Astrocyte (in vitro differentiated cells and primary cell): ENCODE results near the gene DGAT2. TPM values are rescaled to one million over a fixed set of nuclear protein-coding genes. Genes with fewer than 3 reads are reported as not detected.

Source experiments
- DNase-seq: peaks from one replicate; pipeline ENCODE4 v3.0.0-alpha.2; 2010; ENCODE audit warnings: low read depth
- FAIRE-seq: peaks from 2 replicates; lab custom pipeline; 2011; peaks lifted over from hg19 to GRCh38; lab: Jason Lieb, UNC
- H2AFZ ChIP-seq: 2 replicates; pipeline ENCODE4 v1.6.0; 2012; ENCODE audit warnings: low read depth, low read length, inconsistent platforms
- H3K27ac ChIP-seq: 2 replicates; pipeline ENCODE4 v1.5.1; 2011; ENCODE audit warnings: low read depth, low read length, inconsistent platforms
- H3K27me3 ChIP-seq: 2 replicates; pipeline ENCODE4 v1.6.0; 2011; ENCODE audit warnings: low read length, inconsistent platforms; ENCODE audit not compliant: insufficient read depth
- H3K36me3 ChIP-seq: 2 replicates; pipeline ENCODE4 v1.5.1; 2011; ENCODE audit warnings: low read length, inconsistent platforms; ENCODE audit not compliant: insufficient read depth
- H3K4me1 ChIP-seq: 2 replicates; pipeline ENCODE4 v1.5.1; 2011; ENCODE audit warnings: low read length, inconsistent platforms; ENCODE audit not compliant: insufficient read depth
- H3K4me2 ChIP-seq: 2 replicates; pipeline ENCODE4 v1.6.0; 2012; ENCODE audit warnings: low read length, inconsistent platforms
- H3K4me3 ChIP-seq: 2 replicates; pipeline ENCODE4 v1.5.1; 2011; ENCODE audit warnings: low read depth, mild to moderate bottlenecking, low read length, inconsistent platforms; ENCODE audit not compliant: insufficient read depth
- H3K79me2 ChIP-seq: 2 replicates; pipeline ENCODE4 v1.6.0; 2012; ENCODE audit warnings: mild to moderate bottlenecking, low read length, inconsistent platforms; ENCODE audit not compliant: insufficient read depth
- H3K9ac ChIP-seq: 2 replicates; pipeline ENCODE4 v1.6.0; 2012; ENCODE audit warnings: mild to moderate bottlenecking, low read length, inconsistent platforms
- H3K9me3 ChIP-seq: 2 replicates; pipeline ENCODE4 v1.5.1; 2012; ENCODE audit warnings: low read depth, mild to moderate bottlenecking, low read length, inconsistent platforms; ENCODE audit not compliant: insufficient read depth
- H4K20me1 ChIP-seq: 2 replicates; pipeline ENCODE4 v1.6.0; 2012; ENCODE audit warnings: low read length, inconsistent platforms; ENCODE audit not compliant: insufficient read depth
- H3K27ac Mint-ChIP-seq: one replicate; pipeline ENCODE4 v1.8.0; 2021; ENCODE audit warnings: mild to moderate bottlenecking, mixed read lengths; ENCODE audit not compliant: unreplicated experiment
- H3K27me3 Mint-ChIP-seq: one replicate; pipeline ENCODE4 v1.8.0; 2021; ENCODE audit warnings: low read depth, mixed read lengths; ENCODE audit not compliant: unreplicated experiment
- H3K36me3 Mint-ChIP-seq: one replicate; pipeline ENCODE4 v1.8.0; 2021; ENCODE audit warnings: low read depth, mixed read lengths; ENCODE audit not compliant: unreplicated experiment
- H3K4me1 Mint-ChIP-seq: one replicate; pipeline ENCODE4 v1.8.0; 2021; ENCODE audit warnings: low read depth, mixed read lengths; ENCODE audit not compliant: unreplicated experiment
- H3K4me3 Mint-ChIP-seq: one replicate; pipeline ENCODE4 v1.8.0; 2021; ENCODE audit warnings: mild to moderate bottlenecking, moderate library complexity, mixed read lengths; ENCODE audit not compliant: unreplicated experiment
- H3K9me3 Mint-ChIP-seq: one replicate; pipeline ENCODE4 v1.8.0; 2021; ENCODE audit warnings: mild to moderate bottlenecking, mixed read lengths; ENCODE audit not compliant: unreplicated experiment
- EZH2 ChIP-seq: IDR thresholded peaks from 2 replicates; pipeline ENCODE4 v1.6.1; 2012; ENCODE audit warnings: mild to moderate bottlenecking, low read length, inconsistent platforms; ENCODE audit not compliant: insufficient read depth
- total RNA-seq: library from RNA; stranded (reverse); gene quantifications from 2 replicates; pipeline ENCODE4 v1.2.1, GENCODE V29; 2021
- TF ChIP-seq, protein P1 (sequence below): IDR thresholded peaks from 2 replicates; pipeline ENCODE4 v1.5.1; 2011; ENCODE audit warnings: low read depth, mild to moderate bottlenecking, inconsistent platforms, low read length, moderate library complexity; ENCODE audit not compliant: insufficient read depth

DGAT2 gene
- total RNA-seq, 1 donor from 2014 or later: 0.73 TPM

GRCh38 chr11:75777461-75778110, 9.0 kb downstream of the DGAT2 start:
- no peaks in the 10 kb centered on the region for H3K79me2 ChIP-seq
- no peaks in the 10 kb centered on the region for H3K36me3 ChIP-seq
- no peaks in the 10 kb centered on the region for H4K20me1 ChIP-seq
- H3K9ac ChIP-seq: no peak overlapping the region
- Mint-ChIP-seq H3K27ac (no peak overlapping the region), H3K4me3 (no peak overlapping the region), H3K9me3 (peaks cover 2% of the 10 kb centered on the region), H3K27me3 (peaks cover 50% of the 10 kb centered on the region), H3K36me3 (no peaks in the 10 kb centered on the region), H3K4me1 (no peaks in the 10 kb centered on the region)
- H3K4me2 ChIP-seq: peak overlapping the region; percentile 2
- no peaks in the 10 kb centered on the region for H3K9me3 ChIP-seq
- H3K4me3 ChIP-seq: no peak overlapping the region
- TF ChIP-seq, protein P1, sequence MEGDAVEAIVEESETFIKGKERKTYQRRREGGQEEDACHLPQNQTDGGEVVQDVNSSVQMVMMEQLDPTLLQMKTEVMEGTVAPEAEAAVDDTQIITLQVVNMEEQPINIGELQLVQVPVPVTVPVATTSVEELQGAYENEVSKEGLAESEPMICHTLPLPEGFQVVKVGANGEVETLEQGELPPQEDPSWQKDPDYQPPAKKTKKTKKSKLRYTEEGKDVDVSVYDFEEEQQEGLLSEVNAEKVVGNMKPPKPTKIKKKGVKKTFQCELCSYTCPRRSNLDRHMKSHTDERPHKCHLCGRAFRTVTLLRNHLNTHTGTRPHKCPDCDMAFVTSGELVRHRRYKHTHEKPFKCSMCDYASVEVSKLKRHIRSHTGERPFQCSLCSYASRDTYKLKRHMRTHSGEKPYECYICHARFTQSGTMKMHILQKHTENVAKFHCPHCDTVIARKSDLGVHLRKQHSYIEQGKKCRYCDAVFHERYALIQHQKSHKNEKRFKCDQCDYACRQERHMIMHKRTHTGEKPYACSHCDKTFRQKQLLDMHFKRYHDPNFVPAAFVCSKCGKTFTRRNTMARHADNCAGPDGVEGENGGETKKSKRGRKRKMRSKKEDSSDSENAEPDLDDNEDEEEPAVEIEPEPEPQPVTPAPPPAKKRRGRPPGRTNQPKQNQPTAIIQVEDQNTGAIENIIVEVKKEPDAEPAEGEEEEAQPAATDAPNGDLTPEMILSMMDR: no peak
- no peak for TF ChIP-seq EZH2
- no peak overlapping the region for H2AFZ ChIP-seq
- no peak overlapping the region for H3K27ac ChIP-seq
- H3K27me3 ChIP-seq: no peaks in the 10 kb centered on the region
- DNase-seq: no peak
- no peak for FAIRE-seq
- peaks cover 7% of the 10 kb centered on the region for H3K4me1 ChIP-seq

GRCh38 chr11:75778962-75779361, 10.4 kb downstream of the DGAT2 start:
- Histone ChIP-seq H3K9me3 (no peaks in the 10 kb centered on the region), H3K79me2 (no peaks in the 10 kb centered on the region), H3K27me3 (no peaks in the 10 kb centered on the region), H3K4me1 (peaks cover 7% of the 10 kb centered on the region), H2AFZ (no peak overlapping the region), H3K4me2 (no peak overlapping the region), H3K27ac (no peak overlapping the region), H3K9ac (no peak overlapping the region), H4K20me1 (no peaks in the 10 kb centered on the region), H3K36me3 (no peaks in the 10 kb centered on the region), H3K4me3 (no peak overlapping the region)
- no peak overlapping the region for H3K27ac Mint-ChIP-seq
- peaks cover 2% of the 10 kb centered on the region for H3K9me3 Mint-ChIP-seq
- peaks cover 44% of the 10 kb centered on the region for H3K27me3 Mint-ChIP-seq
- H3K4me3 Mint-ChIP-seq: no peak overlapping the region
- no peaks in the 10 kb centered on the region for H3K4me1 Mint-ChIP-seq
- no peak for FAIRE-seq
- no peak for DNase-seq
- TF ChIP-seq EZH2: no peak
- no peaks in the 10 kb centered on the region for H3K36me3 Mint-ChIP-seq

GRCh38 chr11:75779960-75780359, 11.4 kb downstream of the DGAT2 start:
- no peaks in the 10 kb centered on the region for H3K27me3 ChIP-seq
- H3K36me3 ChIP-seq: no peaks in the 10 kb centered on the region
- no peak overlapping the region for H3K9ac ChIP-seq
- peaks cover 40% of the 10 kb centered on the region for H3K27me3 Mint-ChIP-seq
- TF ChIP-seq, protein P1: no peak
- no peak for TF ChIP-seq EZH2
- H3K9me3 Mint-ChIP-seq: peaks cover 2% of the 10 kb centered on the region
- H3K9me3 ChIP-seq: no peaks in the 10 kb centered on the region
- H3K4me2 ChIP-seq: no peak overlapping the region
- no peaks in the 10 kb centered on the region for H3K36me3 Mint-ChIP-seq
- no peaks in the 10 kb centered on the region for H4K20me1 ChIP-seq
- H2AFZ ChIP-seq: no peak overlapping the region
- no peak for FAIRE-seq
- H3K27ac ChIP-seq: no peak overlapping the region
- H3K4me3 Mint-ChIP-seq: no peak overlapping the region
- no peaks in the 10 kb centered on the region for H3K79me2 ChIP-seq
- no peaks in the 10 kb centered on the region for H3K4me1 Mint-ChIP-seq
- peaks cover 7% of the 10 kb centered on the region for H3K4me1 ChIP-seq
- H3K27ac Mint-ChIP-seq: no peak overlapping the region
- H3K4me3 ChIP-seq: no peak overlapping the region
- DNase-seq: no peak
